Activated CD4-positive, alpha-beta T cell treated with anti-CD3 and anti-CD28 coated beads, Interleukin-2, amount 50 U/mL, for 24 hours (primary cell): ENCODE measurements around the gene S1PR1.
"Not testable (repeated sequence)": the region's sequence is repeated elsewhere in the genome, so short reads cannot be mapped to it uniquely, and the experiment has no call there.

Experiments
- DNase-seq, 2 donors: peaks; one replicate each; pipeline ENCODE4 v3.0.0-alpha.2; 2020; ENCODE audit warnings: low read depth in 1 of 2, low spot score in 1 of 2

The S1PR1 gene

GRCh38 chr1:101236516-101237228, at the start of gene S1PR1:
Gene S1PR1 (plus strand): TSS chr1:101237019. CDS start chr1:101238985, 1,966 bp downstream.
- DNase-seq = peak; percentile 50 to 74

- DNase-seq = no peak
Measured at GRCh38 chr1:101187297-101187696, 49.5 kb upstream of the S1PR1 start.

- DNase-seq = no peak
Measured at GRCh38 chr1:101188331-101188730, 48.5 kb upstream of the S1PR1 start.

GRCh38 chr1:101188968-101189367, 47.9 kb upstream of the S1PR1 start:
- DNase-seq = not testable (repeated sequence)

- no peak for DNase-seq
Measured at GRCh38 chr1:101190441-101190840, 46.4 kb upstream of the S1PR1 start.

GRCh38 chr1:101191049-101191448, 45.8 kb upstream of the S1PR1 start:
- DNase-seq = no peak

GRCh38 chr1:101193733-101194169, 43.1 kb upstream of the S1PR1 start:
- DNase-seq = no peak

GRCh38 chr1:101194746-101195145, 42.1 kb upstream of the S1PR1 start:
- DNase-seq = no peak

GRCh38 chr1:101196668-101197067, 40.2 kb upstream of the S1PR1 start:
- no peak for DNase-seq

GRCh38 chr1:101198842-101199636, 37.8 kb upstream of the S1PR1 start:
- peak in 1 of 2 donors; percentile 16 for DNase-seq

GRCh38 chr1:101199637-101199982, 37.2 kb upstream of the S1PR1 start:
- no peak for DNase-seq

- no peak for DNase-seq
Measured at GRCh38 chr1:101200513-101200912, 36.3 kb upstream of the S1PR1 start.

- no peak for DNase-seq
Measured at GRCh38 chr1:101203820-101204540, 32.8 kb upstream of the S1PR1 start.

- DNase-seq = no peak
Measured at GRCh38 chr1:101205457-101205856, 31.4 kb upstream of the S1PR1 start.

GRCh38 chr1:101206139-101206538, 30.7 kb upstream of the S1PR1 start:
- DNase-seq = not testable (repeated sequence)

GRCh38 chr1:101207271-101207670, 29.5 kb upstream of the S1PR1 start:
- not testable (repeated sequence) for DNase-seq

- no peak for DNase-seq
Measured at GRCh38 chr1:101207891-101208290, 28.9 kb upstream of the S1PR1 start.

GRCh38 chr1:101215363-101216011, 21.3 kb upstream of the S1PR1 start:
- DNase-seq = no peak

GRCh38 chr1:101216623-101217022, 20.2 kb upstream of the S1PR1 start:
- DNase-seq = no peak

GRCh38 chr1:101217148-101217547, 19.7 kb upstream of the S1PR1 start:
- DNase-seq = no peak

- not testable (repeated sequence) for DNase-seq
Measured at GRCh38 chr1:101218968-101219367, 17.9 kb upstream of the S1PR1 start.
